Suppressor macrophage treated with lipopolysaccharide for 1 hour (primary cell): Measurements from ENCODE around the gene PPP1R9A.

Experiments
- DNase-seq, 3 donors: peaks; one replicate each; pipeline ENCODE4 v3.0.0-alpha.2; 2020 to 2022

Gene PPP1R9A

DNA sequence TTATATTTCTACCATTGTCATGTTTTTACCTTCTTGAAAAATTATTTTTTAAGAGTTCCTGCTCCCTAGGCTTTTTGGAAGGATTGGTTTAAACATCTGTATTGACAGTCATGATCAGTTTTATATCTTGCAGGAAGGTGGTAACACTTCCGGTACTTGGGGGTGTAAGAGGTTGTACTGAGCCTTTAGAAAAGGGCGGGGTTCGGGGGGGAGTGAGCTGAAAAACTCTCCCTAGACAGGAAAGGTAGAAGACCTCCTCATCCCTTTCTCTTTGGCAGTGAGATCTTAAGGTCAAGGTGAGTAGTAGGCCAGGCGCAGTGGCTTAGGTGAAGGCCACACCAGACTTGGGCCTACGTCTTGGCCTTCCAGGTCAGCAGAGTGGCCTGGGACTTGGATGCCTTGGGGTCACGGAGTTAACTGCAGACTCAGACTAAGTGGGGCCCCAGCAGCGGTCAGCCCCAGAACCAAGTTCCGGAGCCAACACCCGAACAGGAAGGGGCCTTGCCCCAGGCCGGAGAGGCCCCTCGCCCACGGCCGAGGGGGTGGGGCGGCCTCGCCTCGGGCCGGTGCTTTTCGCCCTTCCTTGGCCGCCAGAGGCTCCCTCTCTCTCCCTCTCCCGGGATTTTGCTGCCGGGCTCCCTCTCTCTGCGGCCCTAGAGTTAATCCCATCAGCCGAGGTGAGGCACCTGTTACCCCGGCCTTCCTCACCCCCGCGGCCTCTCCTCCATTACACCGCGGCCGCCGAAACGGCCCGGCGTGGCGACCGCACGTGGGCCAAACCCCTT, at the start of gene PPP1R9A:
TSS of gene PPP1R9A (plus strand) at position 569 of the 785 bp plus-strand sequence. CDS start 2,520 bp downstream, outside the sequence.
- DNase-seq = peak in 2 of 3 donors; percentile 19 to 51

DNA sequence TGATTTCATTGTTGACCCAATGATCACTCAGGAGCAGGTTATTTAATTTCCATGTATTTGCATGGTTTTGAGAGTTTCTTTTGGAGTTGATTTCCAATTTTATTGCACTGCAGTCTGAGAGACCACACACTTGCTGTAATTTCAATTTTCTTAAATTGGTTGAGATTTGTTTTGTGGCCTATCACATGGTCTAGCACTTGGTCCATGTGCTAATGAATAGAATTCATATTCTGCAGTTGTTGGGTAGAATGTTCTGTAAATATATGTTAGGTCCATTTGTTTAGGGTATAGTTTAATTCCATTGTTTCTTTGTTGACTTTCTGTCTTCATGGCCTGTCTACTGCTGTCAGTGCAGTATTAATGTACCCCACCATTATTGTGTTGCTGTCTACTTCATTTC, 36.3 kb upstream of the PPP1R9A start:
- DNase-seq = no peak

GRCh38 chr7:94873239-94873638, 34.2 kb upstream of the PPP1R9A start:
- no peak for DNase-seq

DNA sequence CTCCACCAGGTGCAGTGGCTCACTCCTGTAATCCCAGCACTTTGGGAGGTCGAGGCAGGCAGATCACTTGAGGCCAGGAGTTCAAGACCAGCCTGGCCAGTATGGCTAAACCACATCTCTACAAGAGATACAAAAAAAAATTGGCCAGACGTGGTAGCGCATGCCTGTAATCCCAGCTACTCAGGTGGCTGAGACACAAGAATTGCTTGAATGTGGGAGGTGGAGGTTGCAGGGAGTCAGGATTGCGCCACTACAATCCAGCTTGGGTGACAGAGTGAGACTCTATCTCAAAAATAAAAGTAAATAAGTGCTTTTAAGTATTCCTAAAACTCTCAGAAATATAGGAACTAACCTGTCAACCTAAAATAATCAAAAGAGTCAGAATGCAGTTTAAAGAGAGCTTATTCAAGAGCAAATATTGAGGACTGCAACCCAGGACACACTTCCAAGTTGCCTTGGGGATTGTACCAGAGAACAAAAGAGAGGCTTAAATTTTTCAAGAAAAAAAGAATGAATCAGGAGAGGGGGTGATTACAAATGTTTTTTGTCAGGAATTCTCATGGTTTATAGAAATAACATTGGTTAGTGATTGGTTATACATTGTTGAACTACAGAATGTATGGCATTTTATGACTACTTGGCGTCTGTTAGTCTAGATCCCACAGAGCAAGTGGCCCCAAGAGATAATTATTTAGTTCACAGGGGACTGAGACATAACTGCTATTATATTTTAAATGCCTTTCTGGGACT, 33.2 kb upstream of the PPP1R9A start:
- DNase-seq = no peak

- no peak for DNase-seq
Observed at GRCh38 chr7:94875201-94875600, 32.2 kb upstream of the PPP1R9A start.

DNA sequence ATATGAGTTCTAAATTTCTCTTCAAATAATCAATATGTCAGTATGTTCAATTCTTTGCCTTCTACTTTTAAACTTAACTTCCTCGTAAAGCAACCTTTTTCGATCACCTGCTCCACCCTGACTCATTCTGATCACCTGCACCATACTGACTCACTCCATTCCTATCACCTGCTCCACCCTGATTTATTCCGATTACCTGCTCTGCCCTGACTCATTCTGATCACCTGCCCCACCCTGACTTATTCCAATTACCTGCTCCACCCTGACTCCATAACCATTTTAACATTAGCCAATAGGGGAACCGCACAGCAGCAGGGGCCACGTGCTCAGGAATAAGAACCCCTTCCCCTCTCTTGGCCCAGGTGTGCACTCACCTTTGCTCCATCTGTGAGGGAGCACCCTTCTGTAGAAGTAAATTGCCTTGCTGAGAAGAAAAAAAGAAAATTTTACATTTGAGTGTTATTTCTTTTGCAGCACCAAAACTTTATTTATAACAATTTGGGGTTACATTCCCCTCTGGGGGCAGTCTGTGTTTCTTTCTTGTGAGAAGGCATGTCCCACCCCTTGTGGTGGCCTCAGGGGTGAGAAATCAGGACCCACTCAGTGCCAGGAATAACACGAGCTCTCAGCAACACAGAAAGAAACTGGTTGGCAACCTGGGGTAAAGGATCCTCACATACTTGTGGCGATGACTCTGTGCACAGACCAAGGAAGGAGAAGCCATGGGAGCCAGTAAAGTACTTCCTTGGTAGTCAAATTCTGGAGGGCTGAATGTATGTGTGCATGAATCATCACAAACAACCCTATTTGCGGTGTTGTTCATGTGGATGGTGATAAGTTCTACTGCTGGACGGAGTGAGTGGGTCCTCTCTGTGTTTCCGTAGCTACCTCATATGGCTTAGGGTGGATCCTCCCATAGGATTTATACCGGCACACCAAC, 29.4 kb upstream of the PPP1R9A start:
- no peak for DNase-seq

- DNase-seq = no peak
Observed at GRCh38 chr7:94882891-94883290, 24.5 kb upstream of the PPP1R9A start.

DNA sequence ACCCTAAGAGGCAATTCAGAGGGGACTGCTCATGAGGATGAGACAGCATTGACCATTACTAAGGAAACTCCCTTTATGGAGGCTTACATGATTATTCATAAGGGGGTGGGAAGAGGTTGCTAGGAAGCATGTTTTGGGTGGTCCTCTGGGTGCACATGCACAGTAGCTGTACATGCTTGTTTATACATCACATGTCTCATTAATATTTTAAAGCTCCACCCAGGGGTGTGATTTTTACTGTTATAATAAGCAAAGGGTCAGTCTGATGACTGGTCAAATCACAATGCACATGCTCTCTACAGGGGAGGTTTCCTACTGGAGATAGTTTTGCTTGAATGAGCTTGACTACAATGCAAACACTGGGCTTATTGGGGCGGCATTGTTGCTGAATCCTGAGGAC, 23.8 kb upstream of the PPP1R9A start:
- no peak for DNase-seq

GRCh38 chr7:94888551-94888950, 18.8 kb upstream of the PPP1R9A start:
- no peak for DNase-seq

GRCh38 chr7:94888995-94889523, 18.3 kb upstream of the PPP1R9A start:
- DNase-seq = no peak

DNA sequence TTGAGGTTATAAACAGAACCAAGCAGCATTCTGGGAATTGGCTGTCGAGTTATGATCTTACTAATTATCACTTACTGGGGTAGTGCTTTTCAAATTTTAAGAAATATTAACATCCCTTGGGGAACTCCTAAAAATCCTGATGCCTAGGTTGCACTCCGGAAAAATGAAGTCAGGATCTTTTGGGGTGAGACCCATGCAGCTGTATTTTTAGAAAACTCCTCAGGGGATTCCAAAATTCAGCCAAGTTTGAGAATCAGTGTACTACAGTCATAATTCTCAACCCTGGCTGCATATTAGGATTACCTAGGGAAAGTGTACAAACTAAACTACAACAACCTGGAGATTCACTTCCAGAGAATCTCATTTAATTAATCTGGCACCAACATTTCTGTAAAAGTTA, 17.2 kb upstream of the PPP1R9A start:
- no peak for DNase-seq

DNA sequence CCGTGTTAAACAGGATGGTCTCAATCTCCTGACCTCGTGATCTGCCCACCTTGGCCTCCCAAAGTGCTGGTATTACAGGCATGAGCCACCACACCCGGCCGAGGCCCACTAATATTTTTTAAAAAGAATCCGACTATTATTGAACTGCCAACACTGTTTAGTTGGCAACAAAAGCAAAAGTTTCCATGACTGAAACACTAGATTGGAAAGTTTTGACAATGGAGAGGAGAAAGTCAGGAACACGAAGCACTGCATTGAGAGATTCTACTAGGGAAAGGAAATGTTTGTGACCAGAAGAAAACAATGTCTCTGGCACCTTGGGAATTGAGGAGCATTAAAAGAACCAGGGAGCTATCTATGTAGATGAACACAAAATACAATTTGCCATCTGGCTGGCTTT, 13.7 kb upstream of the PPP1R9A start:
- no peak for DNase-seq

DNA sequence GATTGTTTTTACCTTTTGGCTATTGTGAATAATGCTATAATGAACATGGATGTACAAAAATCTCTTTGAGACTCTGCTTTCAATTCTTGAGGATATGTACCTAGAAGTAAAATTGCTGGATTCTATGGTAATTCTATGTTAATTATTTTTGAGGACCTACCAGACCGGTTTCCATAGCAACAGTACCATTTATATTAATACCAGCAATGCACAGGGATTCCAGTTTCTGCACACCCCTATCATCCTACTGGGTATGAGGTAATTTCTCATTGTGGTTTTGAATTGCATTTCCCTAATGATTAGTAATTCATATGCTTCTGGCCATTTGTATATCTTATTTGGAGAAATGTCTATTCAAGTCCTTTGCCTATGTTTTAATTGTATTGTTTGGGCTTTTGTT, 9.9 kb upstream of the PPP1R9A start:
- DNase-seq = no peak

- no peak for DNase-seq
Observed at GRCh38 chr7:94898340-94898739, 9.1 kb upstream of the PPP1R9A start.

GRCh38 chr7:94901981-94902380, 5.4 kb upstream of the PPP1R9A start:
- DNase-seq = no peak

GRCh38 chr7:94903971-94904370, 3.4 kb upstream of the PPP1R9A start:
- DNase-seq = no peak

GRCh38 chr7:94904982-94905381, 2.4 kb upstream of the PPP1R9A start:
- DNase-seq = no peak

GRCh38 chr7:94906065-94906851, 1.1 kb upstream of the PPP1R9A start:
- DNase-seq = no peak

GRCh38 chr7:94907811-94908322, 473 bp downstream of the PPP1R9A start:
- peak in 2 of 3 donors; percentile 7 to 49 for DNase-seq

- no peak for DNase-seq
Observed at GRCh38 chr7:94908323-94909178, 1.2 kb downstream of the PPP1R9A start.

DNA sequence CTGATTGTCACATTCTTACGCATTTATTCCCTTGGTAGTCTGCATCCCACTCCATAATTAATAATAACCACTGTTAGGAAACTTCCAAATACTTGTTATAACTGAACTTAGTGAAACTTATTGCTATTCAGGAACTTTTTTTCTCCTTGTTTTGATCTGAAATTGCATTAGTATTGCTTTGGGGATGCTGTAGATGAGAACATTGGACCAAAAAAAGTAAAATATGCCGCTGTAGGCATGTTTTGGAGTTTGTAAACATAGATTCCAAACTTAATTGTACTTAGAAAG, 1.7 kb downstream of the PPP1R9A start:
- DNase-seq = no peak
